HepG2 (cell line): ENCODE measurements around the gene IMP3. TPM values are rescaled to one million over a fixed set of nuclear protein-coding genes. Genes with fewer than 3 reads are reported as not detected.

Experiments
- AKNA ChIP-seq: sonication (generic); formaldehyde crosslinking; IDR thresholded peaks from 2 replicates; pipeline ENCODE4 v1.4.0; 2020; ENCODE audit warnings: missing genetic modification reagents, borderline replicate concordance
- FOXP4 ChIP-seq: sonication (generic); formaldehyde crosslinking; IDR thresholded peaks from 2 replicates; pipeline ENCODE4 v1.4.0; 2020; ENCODE audit warnings: missing genetic modification reagents
- HMGXB3 ChIP-seq: sonication (generic); formaldehyde crosslinking; IDR thresholded peaks from 2 replicates; pipeline ENCODE4 v1.4.0; 2020; ENCODE audit warnings: missing genetic modification reagents, borderline replicate concordance
- IRX3 ChIP-seq: sonication (generic); formaldehyde crosslinking; IDR thresholded peaks from 2 replicates; pipeline ENCODE4 v1.8.1; 2023; ENCODE audit warnings: mild to moderate bottlenecking, low read depth, missing genetic modification reagents, borderline replicate concordance
- MEIS2 ChIP-seq: sonication (generic); formaldehyde crosslinking; IDR thresholded peaks from 2 replicates; pipeline ENCODE4 v1.9.0; 2021; ENCODE audit warnings: mild to moderate bottlenecking, missing genetic modification reagents
- SAP130 ChIP-seq: IDR thresholded peaks from 2 replicates; pipeline ENCODE4 v1.6.1; 2016; ENCODE audit warnings: low read depth
- SKI ChIP-seq: fragments of 450-650 bp; IDR thresholded peaks from one replicate; pipeline ENCODE4 v1.6.1; 2018; ENCODE audit warnings: mild to moderate bottlenecking; ENCODE audit not compliant: partially characterized antibody
- ZNF280D ChIP-seq: sonication (generic); formaldehyde crosslinking; IDR thresholded peaks from 2 replicates; pipeline ENCODE4 v1.5.1; 2020; ENCODE audit warnings: mild to moderate bottlenecking, missing genetic modification reagents
- ZNF574 ChIP-seq: sonication (generic); formaldehyde crosslinking; IDR thresholded peaks from 2 replicates; pipeline ENCODE4 v1.4.0; 2020; ENCODE audit warnings: missing genetic modification reagents
- polyA plus RNA-seq, 8 experiments: library from polyadenylated mRNA; depleted of rRNA in 3 of 8; stranded (reverse) in 7 of 8; unstranded in 1 of 8; fragments of >200 nt; fragmentation: Illumina TruSeq in 4 of 8; extraction: Trizol in 4 of 8; gene quantifications; 2 replicates each; pipeline versions ENCODE4 v1.2.1 to v1.2.3, GENCODE V29; 2011 to 2016; ENCODE audit warnings: low read depth in 4 of 8, missing spikeins in 1 of 8, mixed read lengths in 1 of 8; ENCODE audit not compliant: insufficient read depth in 1 of 8
- total RNA-seq, 5 experiments: library from RNA; depleted of rRNA; stranded (reverse); fragments of >200 nt; fragmentation: Illumina TruSeq; extraction: Trizol; gene quantifications; 2 replicates each; pipeline ENCODE4 v1.2.3, GENCODE V29; 2016; ENCODE audit warnings: low read depth in 1 of 5

The IMP3 gene
- total and polyA plus RNA-seq, 2 of the 13 experiments (the other 11 are each of a cell fraction or from before 2014, with no cell fraction given): 38.3 to 143 TPM

- no peak for TF ChIP-seq HMGXB3 (CRISPR knock-in tag)
- no peak for TF ChIP-seq ZNF574 (CRISPR knock-in tag)
- TF ChIP-seq SKI: peak; percentile 48
- no peak for TF ChIP-seq IRX3 (CRISPR knock-in tag)
- no peak for TF ChIP-seq AKNA (CRISPR knock-in tag)
- no peak; the same call in 1 of the 2 replicates for TF ChIP-seq MEIS2 (CRISPR knock-in tag)
- TF ChIP-seq SAP130 (CRISPR knock-in tag): no peak
- no peak for TF ChIP-seq FOXP4 (CRISPR knock-in tag)
- TF ChIP-seq ZNF280D (CRISPR knock-in tag): no peak
Measured at GRCh38 chr15:75648156-75649000, 8.4 kb upstream of the IMP3 start (continued).
